HepG2 (cell line): Measurements from ENCODE around the gene INTS4. TPM values are rescaled to one million over a fixed set of nuclear protein-coding genes. Genes with fewer than 3 reads are reported as not detected.

Source experiments
- ZBTB21 ChIP-seq: sonication (generic); formaldehyde crosslinking; IDR thresholded peaks from 2 replicates; pipeline ENCODE4 v1.4.0; 2020; ENCODE audit warnings: missing genetic modification reagents
- ZFP36L1 ChIP-seq: sonication (generic); formaldehyde crosslinking; IDR thresholded peaks from 2 replicates; pipeline ENCODE4 v1.8.0; 2022; ENCODE audit warnings: mild to moderate bottlenecking, missing genetic modification reagents, moderate library complexity
- ZFP37 ChIP-seq: sonication (generic); formaldehyde crosslinking; IDR thresholded peaks from 2 replicates; pipeline ENCODE4 v1.4.0; 2020; ENCODE audit warnings: missing genetic modification reagents, borderline replicate concordance
- ZNF567 ChIP-seq: sonication (generic); formaldehyde crosslinking; IDR thresholded peaks from 2 replicates; pipeline ENCODE4 v1.8.1; 2023; ENCODE audit warnings: mild to moderate bottlenecking, missing genetic modification reagents, borderline replicate concordance
- ZNF766 ChIP-seq: sonication (generic); formaldehyde crosslinking; IDR thresholded peaks from 2 replicates; pipeline ENCODE4 v1.5.0; 2020; ENCODE audit warnings: missing genetic modification reagents, borderline replicate concordance
- polyA plus RNA-seq, 8 experiments: library from polyadenylated mRNA; depleted of rRNA in 3 of 8; stranded (reverse) in 7 of 8; unstranded in 1 of 8; fragments of >200 nt; fragmentation: Illumina TruSeq in 4 of 8; extraction: Trizol in 4 of 8; gene quantifications; 2 replicates each; pipeline versions ENCODE4 v1.2.1 to v1.2.3, GENCODE V29; 2011 to 2016; ENCODE audit warnings: low read depth in 4 of 8, missing spikeins in 1 of 8, mixed read lengths in 1 of 8; ENCODE audit not compliant: insufficient read depth in 1 of 8
- total RNA-seq, 5 experiments: library from RNA; depleted of rRNA; stranded (reverse); fragments of >200 nt; fragmentation: Illumina TruSeq; extraction: Trizol; gene quantifications; 2 replicates each; pipeline ENCODE4 v1.2.3, GENCODE V29; 2016; ENCODE audit warnings: low read depth in 1 of 5
- TF ChIP-seq, protein P1 (sequence below): sonication (generic); formaldehyde crosslinking; IDR thresholded peaks from 2 replicates; pipeline ENCODE4 v1.5.1; 2020; ENCODE audit warnings: missing genetic modification reagents, mild to moderate bottlenecking, borderline replicate concordance
- TF ChIP-seq, protein P2 (sequence below): sonication (generic); formaldehyde crosslinking; IDR thresholded peaks from 2 replicates; pipeline ENCODE4 v1.5.1; 2020; ENCODE audit warnings: mild to moderate bottlenecking, missing genetic modification reagents, moderate library complexity
- TF ChIP-seq, protein P3 (sequence below): sonication (generic); formaldehyde crosslinking; IDR thresholded peaks from 2 replicates; pipeline ENCODE4 v1.4.0; 2020; ENCODE audit warnings: missing genetic modification reagents, borderline replicate concordance

The INTS4 gene
- total and polyA plus RNA-seq, 2 of the 13 experiments (the other 11 are each of a cell fraction or from before 2014, with no cell fraction given) = 37.3 to 44.8 TPM

DNA sequence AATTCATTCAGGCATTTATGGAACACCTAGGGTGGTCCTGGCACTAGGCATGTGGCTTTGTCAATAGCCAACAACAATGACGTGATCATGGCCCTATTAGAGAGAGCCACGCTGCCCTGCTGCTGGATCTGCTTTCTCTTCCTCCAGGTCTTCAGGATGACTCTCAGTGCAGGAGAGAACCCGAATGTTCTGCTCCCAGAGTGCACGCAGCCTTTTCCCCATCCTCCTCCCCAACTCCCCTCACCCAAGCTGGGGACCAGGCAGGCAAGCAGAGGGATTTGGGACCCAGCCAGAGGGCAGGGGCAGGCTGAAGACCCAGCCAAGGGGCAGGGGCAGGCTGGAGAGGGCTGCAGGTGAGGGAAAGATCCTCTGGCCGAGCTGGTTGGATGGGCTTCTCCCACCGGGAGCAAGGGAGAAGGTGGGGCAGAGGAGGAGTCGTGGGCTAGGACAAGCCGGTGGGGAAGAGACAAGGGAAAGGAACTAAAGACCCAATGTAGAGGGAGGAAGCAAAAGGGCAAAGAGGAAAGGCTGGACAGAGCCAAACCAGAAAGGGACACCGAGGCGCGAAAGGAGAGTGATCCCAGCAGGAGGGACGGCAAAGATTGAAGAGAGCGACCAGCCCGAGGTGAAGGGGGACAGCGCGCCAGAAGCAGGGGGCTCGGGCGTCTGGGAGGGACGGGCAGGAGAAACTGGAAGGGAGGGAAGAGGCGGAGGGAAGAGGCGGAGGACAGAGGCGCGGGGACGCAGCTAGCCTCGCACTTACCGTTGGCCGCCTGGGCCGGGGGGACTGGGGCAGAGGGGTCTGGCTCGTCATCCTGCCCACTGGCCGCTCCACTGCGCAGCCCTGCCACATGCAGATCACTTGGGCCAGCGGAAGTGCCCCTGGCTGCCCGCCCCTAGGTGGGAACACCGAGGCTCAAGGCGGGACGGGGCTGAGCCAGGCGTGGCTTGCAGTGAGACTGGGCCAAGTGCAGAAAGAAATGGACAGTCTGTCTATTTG, 28.2 kb upstream of the INTS4 start, which contains the start of gene KCTD14 (continued):
- TF ChIP-seq, protein P1, sequence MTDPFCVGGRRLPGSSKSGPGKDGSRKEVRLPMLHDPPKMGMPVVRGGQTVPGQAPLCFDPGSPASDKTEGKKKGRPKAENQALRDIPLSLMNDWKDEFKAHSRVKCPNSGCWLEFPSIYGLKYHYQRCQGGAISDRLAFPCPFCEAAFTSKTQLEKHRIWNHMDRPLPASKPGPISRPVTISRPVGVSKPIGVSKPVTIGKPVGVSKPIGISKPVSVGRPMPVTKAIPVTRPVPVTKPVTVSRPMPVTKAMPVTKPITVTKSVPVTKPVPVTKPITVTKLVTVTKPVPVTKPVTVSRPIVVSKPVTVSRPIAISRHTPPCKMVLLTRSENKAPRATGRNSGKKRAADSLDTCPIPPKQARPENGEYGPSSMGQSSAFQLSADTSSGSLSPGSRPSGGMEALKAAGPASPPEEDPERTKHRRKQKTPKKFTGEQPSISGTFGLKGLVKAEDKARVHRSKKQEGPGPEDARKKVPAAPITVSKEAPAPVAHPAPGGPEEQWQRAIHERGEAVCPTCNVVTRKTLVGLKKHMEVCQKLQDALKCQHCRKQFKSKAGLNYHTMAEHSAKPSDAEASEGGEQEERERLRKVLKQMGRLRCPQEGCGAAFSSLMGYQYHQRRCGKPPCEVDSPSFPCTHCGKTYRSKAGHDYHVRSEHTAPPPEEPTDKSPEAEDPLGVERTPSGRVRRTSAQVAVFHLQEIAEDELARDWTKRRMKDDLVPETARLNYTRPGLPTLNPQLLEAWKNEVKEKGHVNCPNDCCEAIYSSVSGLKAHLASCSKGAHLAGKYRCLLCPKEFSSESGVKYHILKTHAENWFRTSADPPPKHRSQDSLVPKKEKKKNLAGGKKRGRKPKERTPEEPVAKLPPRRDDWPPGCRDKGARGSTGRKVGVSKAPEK (CRISPR knock-in tag) = peak; percentile 90
- TF ChIP-seq ZNF567 (CRISPR knock-in tag) = no peak
- TF ChIP-seq ZNF766 (CRISPR knock-in tag) = no peak
- TF ChIP-seq, protein P2, sequence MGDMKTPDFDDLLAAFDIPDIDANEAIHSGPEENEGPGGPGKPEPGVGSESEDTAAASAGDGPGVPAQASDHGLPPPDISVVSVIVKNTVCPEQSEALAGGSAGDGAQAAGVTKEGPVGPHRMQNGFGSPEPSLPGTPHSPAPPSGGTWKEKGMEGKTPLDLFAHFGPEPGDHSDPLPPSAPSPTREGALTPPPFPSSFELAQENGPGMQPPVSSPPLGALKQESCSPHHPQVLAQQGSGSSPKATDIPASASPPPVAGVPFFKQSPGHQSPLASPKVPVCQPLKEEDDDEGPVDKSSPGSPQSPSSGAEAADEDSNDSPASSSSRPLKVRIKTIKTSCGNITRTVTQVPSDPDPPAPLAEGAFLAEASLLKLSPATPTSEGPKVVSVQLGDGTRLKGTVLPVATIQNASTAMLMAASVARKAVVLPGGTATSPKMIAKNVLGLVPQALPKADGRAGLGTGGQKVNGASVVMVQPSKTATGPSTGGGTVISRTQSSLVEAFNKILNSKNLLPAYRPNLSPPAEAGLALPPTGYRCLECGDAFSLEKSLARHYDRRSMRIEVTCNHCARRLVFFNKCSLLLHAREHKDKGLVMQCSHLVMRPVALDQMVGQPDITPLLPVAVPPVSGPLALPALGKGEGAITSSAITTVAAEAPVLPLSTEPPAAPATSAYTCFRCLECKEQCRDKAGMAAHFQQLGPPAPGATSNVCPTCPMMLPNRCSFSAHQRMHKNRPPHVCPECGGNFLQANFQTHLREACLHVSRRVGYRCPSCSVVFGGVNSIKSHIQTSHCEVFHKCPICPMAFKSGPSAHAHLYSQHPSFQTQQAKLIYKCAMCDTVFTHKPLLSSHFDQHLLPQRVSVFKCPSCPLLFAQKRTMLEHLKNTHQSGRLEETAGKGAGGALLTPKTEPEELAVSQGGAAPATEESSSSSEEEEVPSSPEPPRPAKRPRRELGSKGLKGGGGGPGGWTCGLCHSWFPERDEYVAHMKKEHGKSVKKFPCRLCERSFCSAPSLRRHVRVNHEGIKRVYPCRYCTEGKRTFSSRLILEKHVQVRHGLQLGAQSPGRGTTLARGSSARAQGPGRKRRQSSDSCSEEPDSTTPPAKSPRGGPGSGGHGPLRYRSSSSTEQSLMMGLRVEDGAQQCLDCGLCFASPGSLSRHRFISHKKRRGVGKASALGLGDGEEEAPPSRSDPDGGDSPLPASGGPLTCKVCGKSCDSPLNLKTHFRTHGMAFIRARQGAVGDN (CRISPR knock-in tag) = peak; percentile 99
- TF ChIP-seq, protein P3, sequence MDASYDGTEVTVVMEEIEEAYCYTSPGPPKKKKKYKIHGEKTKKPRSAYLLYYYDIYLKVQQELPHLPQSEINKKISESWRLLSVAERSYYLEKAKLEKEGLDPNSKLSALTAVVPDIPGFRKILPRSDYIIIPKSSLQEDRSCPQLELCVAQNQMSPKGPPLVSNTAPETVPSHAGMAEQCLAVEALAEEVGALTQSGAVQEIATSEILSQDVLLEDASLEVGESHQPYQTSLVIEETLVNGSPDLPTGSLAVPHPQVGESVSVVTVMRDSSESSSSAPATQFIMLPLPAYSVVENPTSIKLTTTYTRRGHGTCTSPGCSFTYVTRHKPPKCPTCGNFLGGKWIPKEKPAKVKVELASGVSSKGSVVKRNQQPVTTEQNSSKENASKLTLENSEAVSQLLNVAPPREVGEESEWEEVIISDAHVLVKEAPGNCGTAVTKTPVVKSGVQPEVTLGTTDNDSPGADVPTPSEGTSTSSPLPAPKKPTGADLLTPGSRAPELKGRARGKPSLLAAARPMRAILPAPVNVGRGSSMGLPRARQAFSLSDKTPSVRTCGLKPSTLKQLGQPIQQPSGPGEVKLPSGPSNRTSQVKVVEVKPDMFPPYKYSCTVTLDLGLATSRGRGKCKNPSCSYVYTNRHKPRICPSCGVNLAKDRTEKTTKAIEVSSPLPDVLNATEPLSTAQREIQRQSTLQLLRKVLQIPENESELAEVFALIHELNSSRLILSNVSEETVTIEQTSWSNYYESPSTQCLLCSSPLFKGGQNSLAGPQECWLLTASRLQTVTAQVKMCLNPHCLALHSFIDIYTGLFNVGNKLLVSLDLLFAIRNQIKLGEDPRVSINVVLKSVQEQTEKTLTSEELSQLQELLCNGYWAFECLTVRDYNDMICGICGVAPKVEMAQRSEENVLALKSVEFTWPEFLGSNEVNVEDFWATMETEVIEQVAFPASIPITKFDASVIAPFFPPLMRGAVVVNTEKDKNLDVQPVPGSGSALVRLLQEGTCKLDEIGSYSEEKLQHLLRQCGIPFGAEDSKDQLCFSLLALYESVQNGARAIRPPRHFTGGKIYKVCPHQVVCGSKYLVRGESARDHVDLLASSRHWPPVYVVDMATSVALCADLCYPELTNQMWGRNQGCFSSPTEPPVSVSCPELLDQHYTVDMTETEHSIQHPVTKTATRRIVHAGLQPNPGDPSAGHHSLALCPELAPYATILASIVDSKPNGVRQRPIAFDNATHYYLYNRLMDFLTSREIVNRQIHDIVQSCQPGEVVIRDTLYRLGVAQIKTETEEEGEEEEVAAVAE (CRISPR knock-in tag) = no peak
- no peak for TF ChIP-seq ZBTB21 (CRISPR knock-in tag)
- TF ChIP-seq ZFP36L1 (CRISPR knock-in tag) = no peak
- TF ChIP-seq ZFP37 (CRISPR knock-in tag) = no peak
